ENCODE results near the gene MS4A18.

Gene MS4A18

DNA sequence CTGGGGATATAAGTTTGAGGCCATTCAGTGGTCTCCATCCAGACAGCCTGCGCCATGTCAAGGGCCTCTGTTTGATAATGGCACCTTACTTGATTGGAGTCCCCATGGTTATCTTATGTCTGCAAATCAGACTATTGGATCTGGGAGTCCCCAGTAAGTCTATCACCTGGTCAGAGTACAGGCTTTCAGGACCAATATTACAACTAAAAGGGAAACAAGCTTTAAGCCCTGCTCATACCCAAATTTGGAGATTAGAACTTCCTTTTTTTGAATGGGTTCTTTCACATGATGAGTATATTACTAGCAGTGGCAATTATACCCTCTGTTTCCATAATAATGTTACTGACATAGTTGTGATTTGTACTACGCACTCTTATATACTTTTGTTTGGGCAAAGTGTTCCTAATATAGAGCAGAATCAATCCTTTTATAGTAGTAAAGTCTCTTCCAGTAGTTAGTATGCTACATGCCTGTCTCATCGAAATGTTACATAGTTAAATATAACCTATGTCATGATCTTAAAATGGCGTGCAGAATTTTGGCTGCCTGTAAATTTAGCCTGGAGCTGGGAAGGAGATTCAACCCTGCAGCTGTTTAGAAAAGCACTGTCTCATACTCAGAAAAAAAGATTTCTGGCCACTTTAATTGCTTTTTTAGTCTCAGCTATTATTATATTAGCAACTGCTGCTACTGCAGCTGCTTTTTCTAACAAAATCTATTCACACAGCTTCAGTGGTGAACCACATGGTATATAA is 37.1 kb downstream of the MS4A18 start:
- TF ChIP-seq, protein P1, sequence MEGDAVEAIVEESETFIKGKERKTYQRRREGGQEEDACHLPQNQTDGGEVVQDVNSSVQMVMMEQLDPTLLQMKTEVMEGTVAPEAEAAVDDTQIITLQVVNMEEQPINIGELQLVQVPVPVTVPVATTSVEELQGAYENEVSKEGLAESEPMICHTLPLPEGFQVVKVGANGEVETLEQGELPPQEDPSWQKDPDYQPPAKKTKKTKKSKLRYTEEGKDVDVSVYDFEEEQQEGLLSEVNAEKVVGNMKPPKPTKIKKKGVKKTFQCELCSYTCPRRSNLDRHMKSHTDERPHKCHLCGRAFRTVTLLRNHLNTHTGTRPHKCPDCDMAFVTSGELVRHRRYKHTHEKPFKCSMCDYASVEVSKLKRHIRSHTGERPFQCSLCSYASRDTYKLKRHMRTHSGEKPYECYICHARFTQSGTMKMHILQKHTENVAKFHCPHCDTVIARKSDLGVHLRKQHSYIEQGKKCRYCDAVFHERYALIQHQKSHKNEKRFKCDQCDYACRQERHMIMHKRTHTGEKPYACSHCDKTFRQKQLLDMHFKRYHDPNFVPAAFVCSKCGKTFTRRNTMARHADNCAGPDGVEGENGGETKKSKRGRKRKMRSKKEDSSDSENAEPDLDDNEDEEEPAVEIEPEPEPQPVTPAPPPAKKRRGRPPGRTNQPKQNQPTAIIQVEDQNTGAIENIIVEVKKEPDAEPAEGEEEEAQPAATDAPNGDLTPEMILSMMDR (IDR thresholded peaks at IDR 0.05; ENCODE audit: borderline replicate concordance, extremely low read depth, low read length, poor library complexity, severe bottlenecking): no peak
- TF ChIP-seq EZH2 (IDR thresholded peaks at IDR 0.05; ENCODE audit: borderline replicate concordance, low read depth, low read length, severe bottlenecking): no peak
- Histone ChIP-seq H3K27me3 (ENCODE audit: insufficient read depth, low read length, poor library complexity) (no peaks in the 10 kb centered on the region), H3K9ac (ENCODE audit: low read depth, low read length) (no peak overlapping the region)

GRCh38 chr11:60762851-60763691 is 38.6 kb downstream of the MS4A18 start:
- DNase-seq: no peak

More for the DNA sequence above, 37.1 kb downstream of the MS4A18 start:
- H3K79me2 ChIP-seq (ENCODE audit: insufficient read depth, low read length): no peaks in the 10 kb centered on the region
- ATAC-seq (ENCODE audit: insufficient read depth, low read depth) (no peak), DNase-seq (no peak)
- no peak overlapping the region for H3K4me3 ChIP-seq (ENCODE audit: low read depth in 1 of 2, low read length in 2 of 2)
- no peaks in the 10 kb centered on the region for H3K36me3 ChIP-seq (ENCODE audit: insufficient read depth, low read length)
- H4K20me1 ChIP-seq (ENCODE audit: insufficient read depth, low read length): no peaks in the 10 kb centered on the region
- no peak overlapping the region for H3K27ac ChIP-seq (ENCODE audit: low read length)
- H3K4me2 ChIP-seq (ENCODE audit: insufficient read depth, low read length): no peak overlapping the region
- H3K4me1 ChIP-seq (ENCODE audit: insufficient read depth, low read length): no peaks in the 10 kb centered on the region
- H3K9me3 ChIP-seq (ENCODE audit: insufficient read depth, low read length, severe bottlenecking): no peaks in the 10 kb centered on the region
- no peak overlapping the region for H2AFZ ChIP-seq (ENCODE audit: low read depth, low read length)

GRCh38 chr11:60763692-60764369 is 39.3 kb downstream of the MS4A18 start:
- H3K79me2 ChIP-seq (ENCODE audit: insufficient read depth, low read length): no peaks in the 10 kb centered on the region
- ATAC-seq (ENCODE audit: insufficient read depth, low read depth) (no peak), DNase-seq (no peak)
- no peak overlapping the region for H3K27ac ChIP-seq (ENCODE audit: low read length)
- H4K20me1 ChIP-seq (ENCODE audit: insufficient read depth, low read length): no peaks in the 10 kb centered on the region; the same call in 1 of the 2 replicates
- no peak for TF ChIP-seq EZH2 (IDR thresholded peaks at IDR 0.05; ENCODE audit: borderline replicate concordance, low read depth, low read length, severe bottlenecking)
- TF ChIP-seq, protein P1 (IDR thresholded peaks at IDR 0.05; ENCODE audit: borderline replicate concordance, extremely low read depth, low read length, poor library complexity, severe bottlenecking): no peak
- H3K4me3 ChIP-seq (ENCODE audit: low read depth in 1 of 2, low read length in 2 of 2): no peak overlapping the region
- H3K9me3 ChIP-seq (ENCODE audit: insufficient read depth, low read length, severe bottlenecking): no peaks in the 10 kb centered on the region
- H3K27me3 ChIP-seq (ENCODE audit: insufficient read depth, low read length, poor library complexity): no peaks in the 10 kb centered on the region
- no peak overlapping the region for H2AFZ ChIP-seq (ENCODE audit: low read depth, low read length)
- no peak overlapping the region for H3K9ac ChIP-seq (ENCODE audit: low read depth, low read length)
- no peaks in the 10 kb centered on the region for H3K4me1 ChIP-seq (ENCODE audit: insufficient read depth, low read length)
- no peak overlapping the region for H3K4me2 ChIP-seq (ENCODE audit: insufficient read depth, low read length)
- no peaks in the 10 kb centered on the region for H3K36me3 ChIP-seq (ENCODE audit: insufficient read depth, low read length)

More at GRCh38 chr11:60762851-60763691, 38.6 kb downstream of the MS4A18 start:
- H2AFZ ChIP-seq (ENCODE audit: low read depth, low read length): no peak overlapping the region
- H3K4me1 ChIP-seq (ENCODE audit: insufficient read depth, low read length): no peaks in the 10 kb centered on the region
- TF ChIP-seq EZH2 (IDR thresholded peaks at IDR 0.05; ENCODE audit: borderline replicate concordance, low read depth, low read length, severe bottlenecking): no peak
- TF ChIP-seq, protein P1 (IDR thresholded peaks at IDR 0.05; ENCODE audit: borderline replicate concordance, extremely low read depth, low read length, poor library complexity, severe bottlenecking): peak; percentile 39
- no peaks in the 10 kb centered on the region for H3K9me3 ChIP-seq (ENCODE audit: insufficient read depth, low read length, severe bottlenecking)
- no peak overlapping the region for H3K9ac ChIP-seq (ENCODE audit: low read depth, low read length)
- ATAC-seq (ENCODE audit: insufficient read depth, low read depth): no peak
- no peak overlapping the region for H3K4me2 ChIP-seq (ENCODE audit: insufficient read depth, low read length)
- H4K20me1 ChIP-seq (ENCODE audit: insufficient read depth, low read length): no peaks in the 10 kb centered on the region
- no peaks in the 10 kb centered on the region for H3K79me2 ChIP-seq (ENCODE audit: insufficient read depth, low read length)
- no peak overlapping the region for H3K27ac ChIP-seq (ENCODE audit: low read length)
- H3K36me3 ChIP-seq (ENCODE audit: insufficient read depth, low read length): no peaks in the 10 kb centered on the region
- H3K27me3 ChIP-seq (ENCODE audit: insufficient read depth, low read length, poor library complexity): no peaks in the 10 kb centered on the region
- H3K4me3 ChIP-seq (ENCODE audit: low read depth in 1 of 2, low read length in 2 of 2): no peak overlapping the region
